ENCODE measurements around the gene FEZ2. TPM values are rescaled to one million over a fixed set of nuclear protein-coding genes. Genes with fewer than 3 reads are reported as not detected.

FEZ2 gene
- total RNA-seq, 1 donor from 2014 or later = 43.5 TPM

DNA sequence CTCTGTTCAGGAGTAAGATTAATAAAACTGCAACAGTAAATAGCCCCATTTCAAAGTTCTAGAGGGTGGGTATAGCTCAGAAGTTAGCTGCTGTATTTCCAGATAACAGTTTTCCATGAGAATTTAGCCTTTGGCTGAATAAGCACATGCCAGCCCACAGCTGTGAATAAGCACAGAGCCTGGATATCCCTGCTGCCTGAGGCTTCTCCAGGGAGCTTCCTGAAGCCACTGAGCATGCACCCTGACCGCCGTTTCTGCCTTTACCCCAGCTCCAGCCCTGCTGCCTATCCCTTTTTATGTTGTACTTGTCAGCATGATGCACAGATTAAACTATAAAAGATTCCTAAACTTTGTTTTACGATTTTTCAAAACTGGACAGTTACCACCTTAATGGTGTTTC is 85.3 kb downstream of the FEZ2 start:
- peaks cover 4% of the 10 kb centered on the region for H3K36me3 Mint-ChIP-seq (ENCODE audit: low read depth)

GRCh38 chr2:36511858-36512603 is 85.9 kb downstream of the FEZ2 start:
- no peaks in the 10 kb centered on the region for H3K27me3 Mint-ChIP-seq (ENCODE audit: low read depth)
- H3K4me1 Mint-ChIP-seq = peaks cover 15% of the 10 kb centered on the region
- no peak for DNase-seq (ENCODE audit: low read depth, low spot score)
- TF ChIP-seq, protein P1, sequence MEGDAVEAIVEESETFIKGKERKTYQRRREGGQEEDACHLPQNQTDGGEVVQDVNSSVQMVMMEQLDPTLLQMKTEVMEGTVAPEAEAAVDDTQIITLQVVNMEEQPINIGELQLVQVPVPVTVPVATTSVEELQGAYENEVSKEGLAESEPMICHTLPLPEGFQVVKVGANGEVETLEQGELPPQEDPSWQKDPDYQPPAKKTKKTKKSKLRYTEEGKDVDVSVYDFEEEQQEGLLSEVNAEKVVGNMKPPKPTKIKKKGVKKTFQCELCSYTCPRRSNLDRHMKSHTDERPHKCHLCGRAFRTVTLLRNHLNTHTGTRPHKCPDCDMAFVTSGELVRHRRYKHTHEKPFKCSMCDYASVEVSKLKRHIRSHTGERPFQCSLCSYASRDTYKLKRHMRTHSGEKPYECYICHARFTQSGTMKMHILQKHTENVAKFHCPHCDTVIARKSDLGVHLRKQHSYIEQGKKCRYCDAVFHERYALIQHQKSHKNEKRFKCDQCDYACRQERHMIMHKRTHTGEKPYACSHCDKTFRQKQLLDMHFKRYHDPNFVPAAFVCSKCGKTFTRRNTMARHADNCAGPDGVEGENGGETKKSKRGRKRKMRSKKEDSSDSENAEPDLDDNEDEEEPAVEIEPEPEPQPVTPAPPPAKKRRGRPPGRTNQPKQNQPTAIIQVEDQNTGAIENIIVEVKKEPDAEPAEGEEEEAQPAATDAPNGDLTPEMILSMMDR (conservative IDR thresholded peaks at IDR 0.05) = no peak
- H3K36me3 Mint-ChIP-seq (ENCODE audit: low read depth) = peaks cover 4% of the 10 kb centered on the region
- no peak overlapping the region for H3K27ac Mint-ChIP-seq (ENCODE audit: unreplicated experiment)
- no peaks in the 10 kb centered on the region for H3K9me3 Mint-ChIP-seq
- H3K4me3 Mint-ChIP-seq = no peak overlapping the region

More for the DNA sequence above, 85.3 kb downstream of the FEZ2 start:
- H3K4me3 Mint-ChIP-seq = no peak overlapping the region
- H3K9me3 Mint-ChIP-seq = no peaks in the 10 kb centered on the region
- no peak for DNase-seq (ENCODE audit: low read depth, low spot score)
- TF ChIP-seq, protein P1 (conservative IDR thresholded peaks at IDR 0.05) = no peak
- H3K27me3 Mint-ChIP-seq (ENCODE audit: low read depth) = no peaks in the 10 kb centered on the region
- H3K27ac Mint-ChIP-seq (ENCODE audit: unreplicated experiment) = no peak overlapping the region
- H3K4me1 Mint-ChIP-seq = peaks cover 15% of the 10 kb centered on the region

DNA sequence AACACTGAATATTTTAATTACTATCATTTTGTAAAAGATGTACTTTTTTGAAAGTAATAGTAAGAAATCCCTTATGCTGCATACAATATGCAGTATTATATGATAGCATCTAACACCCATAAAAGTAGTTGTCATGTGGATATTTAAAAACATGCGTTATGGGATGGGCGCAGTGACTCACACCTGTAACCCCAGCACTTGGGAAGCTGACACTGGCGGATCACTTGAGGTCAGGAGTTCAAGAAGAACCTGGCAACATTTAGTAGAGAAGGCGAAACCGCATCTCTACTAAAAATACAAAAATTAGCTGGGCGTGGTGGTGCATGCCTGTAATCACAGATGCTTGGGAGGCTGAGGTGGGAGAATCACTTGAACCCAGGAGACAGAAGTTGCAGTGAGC is 88.9 kb downstream of the FEZ2 start:
- no peaks in the 10 kb centered on the region for H3K9me3 Mint-ChIP-seq
- DNase-seq (ENCODE audit: low read depth, low spot score) = no peak
- H3K4me1 Mint-ChIP-seq = peaks cover 15% of the 10 kb centered on the region
- H3K27ac Mint-ChIP-seq (ENCODE audit: unreplicated experiment) = no peak overlapping the region
- TF ChIP-seq, protein P1 (conservative IDR thresholded peaks at IDR 0.05) = no peak
- H3K27me3 Mint-ChIP-seq (ENCODE audit: low read depth) = no peaks in the 10 kb centered on the region
- H3K36me3 Mint-ChIP-seq (ENCODE audit: low read depth) = no peaks in the 10 kb centered on the region
- no peak overlapping the region for H3K4me3 Mint-ChIP-seq

GRCh38 chr2:36507408-36507812 is 90.6 kb downstream of the FEZ2 start:
- peak; percentile 30 for DNase-seq (ENCODE audit: low read depth, low spot score)
- Mint-ChIP-seq H3K9me3 (no peaks in the 10 kb centered on the region), H3K27ac (ENCODE audit: unreplicated experiment) (no peak overlapping the region), H3K4me3 (no peak overlapping the region), H3K4me1 (peaks cover 7% of the 10 kb centered on the region), H3K36me3 (ENCODE audit: low read depth) (no peaks in the 10 kb centered on the region), H3K27me3 (ENCODE audit: low read depth) (no peaks in the 10 kb centered on the region)
- TF ChIP-seq, protein P1 (conservative IDR thresholded peaks at IDR 0.05) = peak; percentile 72

Other genes with a start within 250 kb of the FEZ2 start
- 10.9 and 13.8 TPM in 2 replicates for gene CRIM1, start 242.4 kb downstream of the FEZ2 start, total RNA-seq
- not detected in 2 replicates for gene VIT, start 98.5 kb upstream of the FEZ2 start, total RNA-seq

Data from neural crest cell (in vitro differentiated cells).